Right atrium auricular region (tissue), 2 donors: ENCODE measurements around the gene MEAK7. TPM values are rescaled to one million over a fixed set of nuclear protein-coding genes. Genes with fewer than 3 reads are reported as not detected.

Experiments
- DNase-seq: peaks from one replicate; pipeline ENCODE4 v3.0.0-alpha.2; 2019; ENCODE audit warnings: low spot score
- H3K27ac ChIP-seq, 2 donors: fragments of 200-600 bp; sonication (generic); 1 replicate in 1 of 2; 2 replicates in 1 of 2; pipeline ENCODE4 v1.5.1; 2016 to 2019
- H3K27me3 ChIP-seq, 2 donors: fragments of 200-600 bp; sonication (generic); one replicate each; pipeline versions ENCODE4 v1.5.1 to v1.6.0; 2017 to 2019
- H3K36me3 ChIP-seq: fragments of 200-600 bp; sonication (generic); one replicate; pipeline ENCODE4 v1.5.1; 2016
- H3K4me1 ChIP-seq, 2 donors: fragments of 200-600 bp; sonication (generic); one replicate each; pipeline versions ENCODE4 v1.5.1 to v1.6.0; 2017 to 2019
- H3K4me3 ChIP-seq, 2 donors: fragments of 200-600 bp; sonication (generic); 1 replicate in 1 of 2; 2 replicates in 1 of 2; pipeline ENCODE4 v1.5.1; 2017 to 2019; ENCODE audit warnings: mild to moderate bottlenecking in 1 of 2, moderate library complexity in 1 of 2
- H3K9me3 ChIP-seq, 2 donors: fragments of 200-600 bp; sonication (generic); one replicate each; pipeline ENCODE4 v1.5.1; 2019
- CTCF ChIP-seq, 2 donors: fragments of 200-600 bp; sonication (generic); IDR thresholded peaks; one replicate each; pipeline ENCODE4 v1.5.1; 2019; ENCODE audit warnings: antibody characterized with exemption in 2 of 2
- total RNA-seq, 2 donors: library from RNA; depleted of rRNA; stranded (reverse); fragments of >200 nt; gene quantifications; one replicate each; pipeline ENCODE4 v1.1.0, GENCODE V29; 2016

Gene MEAK7
- total RNA-seq, 2 donors from 2014 or later = 5.3 to 6.9 TPM

GRCh38 chr16:84535851-84536250, 31.4 kb upstream of the MEAK7 start:
- no peaks in the 10 kb centered on the region for H3K36me3 ChIP-seq
- peaks cover 0 to 31% of the 10 kb centered on the region in 2 donors for H3K4me1 ChIP-seq
- no peaks in the 10 kb centered on the region for H3K9me3 ChIP-seq
- no peak for DNase-seq
- no peaks in the 10 kb centered on the region for H3K27me3 ChIP-seq
- H3K27ac ChIP-seq = no peak overlapping the region
- TF ChIP-seq CTCF (IDR thresholded peaks at IDR 0.05) = no peak
- no peak overlapping the region for H3K4me3 ChIP-seq

DNA sequence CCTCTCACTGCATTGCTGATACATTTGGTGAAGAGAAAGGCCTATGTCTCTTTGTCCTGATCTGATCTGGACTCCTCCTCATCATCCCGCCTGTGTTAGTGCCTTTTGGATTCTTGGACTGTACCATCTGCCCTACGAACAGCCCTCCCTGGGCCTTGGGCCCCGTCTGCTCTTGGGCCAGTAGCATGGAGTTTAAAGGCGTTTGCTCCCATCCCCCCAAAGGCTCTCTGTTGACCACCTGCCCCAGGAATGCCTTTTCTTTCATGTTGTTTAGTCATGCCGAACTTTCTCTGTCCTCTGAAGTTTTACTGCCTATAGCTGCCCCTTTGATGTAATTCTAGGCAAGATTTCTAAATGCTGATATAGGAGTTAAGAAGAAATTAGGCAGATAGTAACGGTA, 30.9 kb upstream of the MEAK7 start:
- no peak for TF ChIP-seq CTCF (IDR thresholded peaks at IDR 0.05)
- no peaks in the 10 kb centered on the region for H3K36me3 ChIP-seq
- H3K27ac ChIP-seq = no peak overlapping the region
- no peaks in the 10 kb centered on the region for H3K27me3 ChIP-seq
- H3K9me3 ChIP-seq = no peaks in the 10 kb centered on the region
- DNase-seq = no peak
- no peak overlapping the region for H3K4me3 ChIP-seq
- H3K4me1 ChIP-seq = peaks cover 0 to 31% of the 10 kb centered on the region in 2 donors

- Histone ChIP-seq H3K27ac (no peak overlapping the region), H3K36me3 (no peaks in the 10 kb centered on the region), H3K27me3 (no peaks in the 10 kb centered on the region), H3K4me3 (no peak overlapping the region), H3K4me1 (peaks cover 0 to 31% of the 10 kb centered on the region in 2 donors), H3K9me3 (no peaks in the 10 kb centered on the region)
- TF ChIP-seq CTCF (IDR thresholded peaks at IDR 0.05) = no peak
- no peak for DNase-seq
These were observed 30.4 kb upstream of the MEAK7 start for GRCh38 chr16:84534815-84535214.

DNA sequence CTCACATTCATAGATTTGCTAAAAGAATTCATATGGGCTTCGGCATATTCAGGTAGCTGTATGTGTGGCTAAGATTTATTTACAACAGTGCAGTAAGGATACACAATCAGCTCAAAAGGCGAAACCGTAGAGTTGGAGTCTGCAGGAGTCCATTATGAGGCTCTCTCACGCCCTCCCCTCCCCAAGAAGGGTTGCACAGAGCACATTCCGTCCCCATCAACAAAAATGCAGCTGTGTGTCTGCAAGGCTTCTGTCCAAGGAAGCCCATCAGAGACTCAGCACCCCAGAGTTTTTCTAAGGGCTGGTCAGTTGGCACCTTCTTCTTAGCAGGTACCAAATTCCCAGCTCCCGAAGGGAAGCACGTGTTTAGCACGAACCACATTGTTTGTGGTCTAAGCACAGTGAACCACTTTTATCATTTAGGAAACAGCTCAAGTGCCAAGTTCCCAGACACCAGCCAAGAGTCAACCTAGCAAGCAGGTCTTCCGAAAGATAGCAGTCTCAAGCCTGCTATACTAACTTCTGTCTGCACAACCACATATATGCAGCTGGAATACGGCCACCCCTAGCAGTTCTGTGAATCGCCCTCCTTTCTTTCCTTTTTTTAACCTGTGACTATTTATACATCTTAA, 28.5 kb upstream of the MEAK7 start:
- Histone ChIP-seq H3K9me3 (no peaks in the 10 kb centered on the region), H3K27ac (peak overlapping the region; percentile 35 to 71), H3K4me3 (no peak overlapping the region), H3K4me1 (peaks cover 0 to 34% of the 10 kb centered on the region in 2 donors), H3K27me3 (no peaks in the 10 kb centered on the region), H3K36me3 (no peaks in the 10 kb centered on the region)
- no peak for TF ChIP-seq CTCF (IDR thresholded peaks at IDR 0.05)
- no peak for DNase-seq

DNA sequence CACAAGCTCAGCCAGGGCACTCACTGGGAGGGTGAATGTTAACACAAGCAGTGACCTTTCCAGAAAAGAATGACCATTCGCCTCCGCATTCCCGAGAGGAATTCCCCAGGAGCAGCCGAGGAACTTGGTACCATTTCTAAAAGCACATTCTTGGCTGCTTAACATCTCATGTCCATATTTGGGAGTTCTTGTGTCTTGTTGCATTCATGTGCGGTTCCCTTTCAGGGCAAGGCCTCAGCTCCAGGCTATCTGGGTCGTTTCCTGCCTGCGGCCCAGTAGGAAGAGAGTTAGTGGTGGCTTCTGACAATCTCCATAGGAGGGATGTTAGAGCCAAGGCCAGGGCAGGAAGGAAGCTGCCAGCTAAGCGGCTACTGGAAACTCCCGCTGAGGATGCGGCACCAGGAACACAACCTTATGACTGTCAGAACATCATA, 27.8 kb upstream of the MEAK7 start:
- Histone ChIP-seq H3K27me3 (no peaks in the 10 kb centered on the region), H3K9me3 (no peaks in the 10 kb centered on the region), H3K27ac (peak overlapping the region; percentile 35 to 71), H3K36me3 (no peaks in the 10 kb centered on the region), H3K4me1 (peaks cover 0 to 35% of the 10 kb centered on the region in 2 donors), H3K4me3 (no peak overlapping the region)
- peak; percentile 88 for DNase-seq
- TF ChIP-seq CTCF (IDR thresholded peaks at IDR 0.05) = no peak

DNA sequence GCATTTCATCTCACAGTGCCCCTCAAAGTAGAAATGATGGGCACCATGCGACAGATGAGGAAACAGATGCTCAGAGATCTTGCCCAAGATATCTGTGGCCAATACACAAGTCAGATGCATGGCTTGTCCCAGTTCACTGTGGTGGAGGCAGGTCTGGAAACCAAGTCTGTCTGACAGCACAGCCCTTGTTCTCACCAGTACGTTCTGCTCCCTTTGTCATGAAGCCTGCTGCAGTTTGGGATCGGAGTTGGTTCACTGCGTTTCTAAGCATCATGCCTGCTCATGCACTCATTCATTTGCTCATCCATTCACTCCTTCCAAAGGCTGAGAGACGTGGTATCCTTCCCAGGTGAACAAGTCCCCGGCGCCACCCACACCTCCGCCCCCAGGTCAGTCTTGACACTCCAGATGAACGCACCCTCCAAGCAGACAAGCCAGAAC, 27.2 kb upstream of the MEAK7 start:
- peaks cover 0 to 41% of the 10 kb centered on the region in 2 donors for H3K4me1 ChIP-seq

More for the DNA sequence above, 27.2 kb upstream of the MEAK7 start:
- Histone ChIP-seq H3K4me3 (no peak overlapping the region), H3K27me3 (no peaks in the 10 kb centered on the region), H3K9me3 (no peaks in the 10 kb centered on the region), H3K36me3 (no peaks in the 10 kb centered on the region), H3K27ac (peak overlapping the region; percentile 35 to 71)
- no peak for TF ChIP-seq CTCF (IDR thresholded peaks at IDR 0.05)
- no peak for DNase-seq
